OCI-M2 (cell line): ENCODE measurements around the gene PROK1.

Experiments used
- DNase-seq: peaks from one replicate; lab custom pipeline; 2025; ENCODE audit not compliant: unreplicated experiment; lab: John Stamatoyannopoulos, UW

Gene PROK1

DNA sequence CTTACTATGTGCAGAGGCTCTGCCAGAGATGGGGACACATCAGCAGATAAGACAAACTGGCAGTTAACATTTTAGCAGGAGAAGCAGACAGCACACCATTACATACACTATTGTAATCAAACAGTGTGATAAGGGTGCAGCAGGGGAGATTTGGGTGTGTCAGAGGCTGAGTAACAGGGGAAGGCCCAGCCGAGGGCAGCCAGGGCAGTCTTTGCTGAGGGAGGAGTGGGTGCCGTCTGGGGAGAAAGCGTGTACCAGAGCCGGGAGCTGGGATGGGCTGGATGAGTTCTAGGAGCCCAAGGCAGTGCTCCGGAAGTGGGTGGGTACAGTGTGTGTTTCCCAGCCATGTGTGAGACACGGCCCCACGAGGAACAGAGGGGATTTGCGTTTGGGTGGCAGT is 36.8 kb downstream of the PROK1 start:
- no peak for DNase-seq

DNA sequence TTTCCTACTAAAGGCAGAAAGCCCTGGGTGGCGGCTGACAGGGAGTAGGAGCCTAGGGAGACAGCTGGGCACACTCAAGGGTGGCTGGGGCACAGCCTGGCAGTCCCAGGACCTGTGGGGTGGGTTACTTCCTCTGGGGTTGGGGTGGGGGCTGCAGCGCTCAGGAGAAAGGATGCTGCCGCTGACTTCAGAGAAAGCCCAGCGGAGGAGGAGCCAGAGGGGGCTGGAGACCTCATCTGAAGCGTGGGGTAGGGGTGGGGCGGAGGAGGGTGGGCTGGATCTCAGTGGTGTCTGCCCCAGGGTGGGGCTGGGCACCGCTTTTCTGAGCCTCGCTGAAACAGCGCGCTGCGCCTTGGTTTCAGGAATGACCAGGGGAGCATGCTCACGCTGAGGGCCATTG is 37.2 kb downstream of the PROK1 start:
- DNase-seq: no peak

- DNase-seq: no peak
These were observed 37.9 kb downstream of the PROK1 start for GRCh38 chr1:110488867-110489266.

DNA sequence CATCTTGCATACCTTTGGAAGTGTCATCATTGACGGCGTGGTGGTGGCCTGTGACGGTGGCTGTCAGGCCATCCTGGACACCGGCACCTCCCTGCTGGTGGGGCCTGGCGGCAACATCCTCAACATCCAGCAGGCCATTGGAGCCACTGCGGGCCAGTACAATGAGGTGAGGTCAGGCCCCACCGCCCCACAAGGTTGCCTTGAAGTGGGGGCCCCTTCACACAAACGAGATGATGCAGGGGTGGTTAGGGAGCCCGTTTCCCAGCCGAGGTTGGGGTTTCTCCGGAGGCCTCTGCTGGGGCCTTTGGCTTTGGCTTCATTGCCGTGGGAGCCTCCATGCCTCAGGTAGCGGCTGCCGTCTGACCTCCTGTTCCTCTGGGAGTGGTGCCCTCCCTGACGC is 38.5 kb downstream of the PROK1 start:
- DNase-seq: no peak

DNA sequence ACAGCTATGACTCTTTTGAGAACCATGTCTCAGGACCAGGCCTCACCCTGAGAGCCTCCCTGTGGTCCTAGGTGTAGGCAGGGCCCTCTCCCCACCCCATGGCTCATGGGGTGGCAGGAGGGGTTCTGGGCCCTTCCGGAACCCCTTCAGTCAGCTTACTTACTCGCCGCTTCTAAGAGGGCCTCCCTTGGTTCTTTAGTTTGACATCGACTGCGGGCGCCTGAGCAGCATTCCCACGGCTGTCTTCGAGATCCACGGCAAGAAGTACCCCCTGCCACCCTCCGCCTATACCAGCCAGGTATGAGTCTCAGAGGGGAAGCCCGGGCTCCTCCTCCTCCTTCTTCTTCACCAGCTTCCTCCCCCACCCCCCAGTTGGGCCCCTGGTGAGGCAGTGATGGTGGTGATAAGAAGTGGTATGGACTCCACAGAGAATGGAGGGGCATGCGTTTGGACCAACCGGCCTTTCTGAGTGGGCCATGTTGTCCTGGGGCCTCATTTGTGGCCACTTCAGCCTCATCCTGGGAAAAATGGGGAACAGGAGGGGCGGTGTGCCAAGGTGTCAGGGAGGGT is 39.1 kb downstream of the PROK1 start:
- no peak for DNase-seq

GRCh38 chr1:110490791-110491451 is 40.0 kb downstream of the PROK1 start:
- DNase-seq: no peak

GRCh38 chr1:110492573-110492972 is 41.6 kb downstream of the PROK1 start:
- DNase-seq: no peak

DNA sequence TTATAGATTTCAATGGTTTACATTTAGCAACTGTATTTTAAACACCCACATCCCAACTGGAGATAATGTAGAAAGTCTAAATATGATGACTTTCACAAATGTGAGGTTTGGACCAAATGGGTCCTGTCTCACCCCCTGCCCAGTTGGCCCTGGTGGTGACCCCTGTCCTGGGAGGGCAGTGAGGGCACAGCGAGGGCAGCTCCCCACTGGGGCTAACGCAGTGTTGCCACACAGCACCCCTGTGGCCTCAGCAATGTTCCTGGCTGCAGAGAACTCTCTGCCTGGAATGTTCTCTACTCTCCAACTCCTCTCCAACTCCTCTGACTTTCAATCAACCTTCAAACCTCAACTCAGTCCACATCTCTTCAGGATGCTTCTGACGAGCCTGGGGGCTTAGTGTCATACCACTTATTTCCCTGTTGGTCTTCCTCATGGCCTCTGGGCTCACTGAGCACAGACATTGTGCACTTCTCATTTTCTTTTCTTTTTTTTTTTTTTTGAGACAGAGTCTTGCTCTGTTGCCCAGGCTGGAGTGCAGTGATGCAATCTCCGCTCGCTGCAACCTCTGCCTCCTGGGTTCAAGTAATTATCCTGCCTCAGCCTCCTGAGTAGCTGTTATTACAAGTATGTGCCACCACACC is 42.2 kb downstream of the PROK1 start:
- no peak for DNase-seq

DNA sequence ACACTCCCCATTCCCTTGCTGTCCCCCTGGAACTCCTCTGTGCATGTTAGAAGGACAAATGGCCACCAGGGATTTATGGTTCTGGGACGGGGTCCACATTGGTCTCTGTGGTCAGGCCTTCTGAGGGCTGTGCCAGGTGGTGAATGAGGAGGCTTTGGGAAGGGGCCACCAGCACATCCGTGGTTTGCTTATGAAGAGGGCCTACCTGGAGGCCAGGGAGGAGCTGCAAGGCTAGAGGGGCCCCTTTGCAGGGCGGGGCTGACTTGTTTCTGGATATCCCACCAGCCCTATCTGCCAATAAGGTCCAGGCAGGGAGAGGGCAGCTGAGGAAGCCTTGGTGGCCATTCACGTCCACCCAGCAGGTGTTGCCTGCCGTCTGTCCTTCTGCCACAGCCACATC is 43.1 kb downstream of the PROK1 start:
- no peak for DNase-seq

- no peak for DNase-seq
These were observed 43.8 kb downstream of the PROK1 start for GRCh38 chr1:110494522-110495406.

GRCh38 chr1:110495926-110496600 is 45.1 kb downstream of the PROK1 start:
- DNase-seq: peak; percentile 71

GRCh38 chr1:110498270-110498669 is 47.3 kb downstream of the PROK1 start:
- no peak for DNase-seq

DNA sequence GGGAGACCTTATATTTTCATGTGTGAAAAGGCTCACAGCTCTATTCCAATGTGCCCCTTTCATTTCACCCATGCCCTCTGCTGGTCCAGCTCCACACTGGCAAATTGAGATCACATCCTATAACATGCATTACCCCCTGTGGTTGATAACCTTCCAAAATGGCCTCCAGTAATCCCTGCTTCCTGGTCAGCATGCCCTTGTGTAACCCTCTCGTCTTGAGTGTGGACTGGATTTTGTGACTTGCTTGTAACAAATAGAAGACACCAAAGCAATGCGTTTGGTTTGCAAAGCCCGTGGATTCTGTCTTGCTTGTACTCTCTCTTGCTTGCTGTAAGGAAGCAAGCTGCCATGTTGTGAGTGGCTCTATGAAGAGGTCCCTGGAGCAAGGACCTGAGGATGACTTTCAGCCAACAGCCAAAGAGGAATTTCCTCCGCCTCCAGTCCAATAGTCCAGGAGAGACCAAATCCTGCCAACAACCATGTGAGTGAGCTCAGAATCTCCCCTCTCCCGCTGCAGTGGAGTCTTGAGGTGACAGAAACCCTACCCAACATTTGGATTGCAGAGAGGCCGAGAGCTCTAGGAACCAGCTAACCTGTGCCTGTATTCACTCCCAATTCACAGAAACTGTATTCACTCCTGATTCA is 50.7 kb downstream of the PROK1 start:
- no peak for DNase-seq

- no peak for DNase-seq
These were observed 51.6 kb downstream of the PROK1 start for GRCh38 chr1:110502402-110503151.

DNA sequence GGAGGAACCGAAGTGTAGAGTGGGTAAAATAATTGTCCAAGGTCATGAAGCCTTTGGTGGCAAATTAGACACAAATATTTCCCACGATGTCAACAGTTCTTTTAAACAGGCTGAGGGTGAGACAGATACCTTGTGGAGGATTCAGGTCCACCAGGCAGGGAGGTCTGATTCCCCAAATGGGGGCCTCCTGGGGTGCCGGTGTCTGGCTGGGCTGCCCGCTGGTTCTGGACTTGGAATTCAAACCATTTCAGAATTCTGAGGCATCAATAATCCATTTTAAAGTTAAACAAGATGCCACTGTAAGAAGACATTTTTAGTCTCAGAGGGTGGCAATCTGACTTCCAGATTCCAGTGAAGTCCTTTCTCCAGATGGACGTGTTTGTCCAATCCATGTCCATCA is 52.5 kb downstream of the PROK1 start:
- no peak for DNase-seq

GRCh38 chr1:110504226-110504625 is 53.3 kb downstream of the PROK1 start:
- no peak for DNase-seq

GRCh38 chr1:110505596-110505995 is 54.6 kb downstream of the PROK1 start:
- DNase-seq: no peak

GRCh38 chr1:110506541-110506940 is 55.6 kb downstream of the PROK1 start:
- DNase-seq: no peak
